MM.1S (cell line): ENCODE results near the gene BCL2.

Experiments
- DNase-seq: peaks from one replicate; pipeline ENCODE4 v3.0.0-alpha.2; 2015
- H2AFZ ChIP-seq: fragments of 300-600 bp; sonication (generic); 2 replicates; pipeline ENCODE4 v1.6.0; 2016; ENCODE audit warnings: antibody characterized with exemption, low read length
- H3F3A ChIP-seq: fragments of 300-600 bp; sonication (generic); 2 replicates; pipeline ENCODE4 v1.6.1; 2016; ENCODE audit warnings: mild to moderate bottlenecking, antibody characterized with exemption, low read length, moderate library complexity, mixed read lengths; ENCODE audit not compliant: insufficient read depth
- H3K27ac ChIP-seq: fragments of 300-600 bp; sonication (generic); 2 replicates; pipeline ENCODE4 v1.5.1; 2016; ENCODE audit warnings: mild to moderate bottlenecking, low read length
- H3K27me3 ChIP-seq: fragments of 300-600 bp; sonication (generic); replicated peaks from 2 replicates; pipeline ENCODE4 v1.6.0; 2016; ENCODE audit warnings: low read length; ENCODE audit not compliant: insufficient read depth
- H3K36me3 ChIP-seq: fragments of 300-600 bp; sonication (generic); replicated peaks from 2 replicates; pipeline ENCODE4 v1.6.1; 2016; ENCODE audit warnings: mild to moderate bottlenecking, low read length, mixed read lengths; ENCODE audit not compliant: insufficient read depth
- H3K4me1 ChIP-seq: fragments of 300-600 bp; sonication (generic); 2 replicates; pipeline ENCODE4 v1.6.1; 2016; ENCODE audit warnings: low read length, mixed read lengths
- H3K4me2 ChIP-seq: fragments of 300-600 bp; sonication (generic); 2 replicates; pipeline ENCODE4 v1.6.0; 2016; ENCODE audit warnings: low read depth, low read length
- H3K4me3 ChIP-seq: fragments of 300-600 bp; sonication (generic); 2 replicates; pipeline ENCODE4 v1.5.1; 2016; ENCODE audit warnings: low read length, mixed read lengths
- H3K79me2 ChIP-seq: fragments of 300-600 bp; sonication (generic); 2 replicates; pipeline ENCODE4 v1.6.1; 2016; ENCODE audit warnings: mixed run types, low read length, mixed read lengths
- H3K9ac ChIP-seq: fragments of 300-600 bp; sonication (generic); 2 replicates; pipeline ENCODE4 v1.6.1; 2016; ENCODE audit warnings: low read length, mixed read lengths
- H3K9me2 ChIP-seq: fragments of 300-600 bp; sonication (generic); replicated peaks from 2 replicates; pipeline ENCODE4 v1.6.1; 2016; ENCODE audit warnings: mild to moderate bottlenecking, low read length, mixed read lengths; ENCODE audit not compliant: insufficient read depth
- H3K9me3 ChIP-seq: fragments of 300-600 bp; sonication (generic); replicated peaks from 2 replicates; pipeline ENCODE4 v1.6.1; 2016; ENCODE audit warnings: mild to moderate bottlenecking, low read length, mixed read lengths; ENCODE audit not compliant: insufficient read depth
- H4K20me1 ChIP-seq: fragments of 300-600 bp; sonication (generic); 2 replicates; pipeline ENCODE4 v1.6.1; 2016; ENCODE audit warnings: mild to moderate bottlenecking, low read length, moderate library complexity, mixed read lengths; ENCODE audit not compliant: insufficient read depth
- EZH2 ChIP-seq: fragments of 300-600 bp; sonication (generic); optimal IDR thresholded peaks from 2 replicates; pipeline ENCODE3; 2017; ENCODE audit warnings: low read depth, mild to moderate bottlenecking, antibody characterized with exemption, low read length, mixed read lengths
- EZH2phosphoT487 ChIP-seq: fragments of 300-600 bp; sonication (generic); IDR thresholded peaks from 2 replicates; pipeline ENCODE4 v1.6.1; 2018; ENCODE audit warnings: antibody characterized with exemption, low read length
- TF ChIP-seq, protein P1 (sequence below): fragments of 300-600 bp; sonication (generic); IDR thresholded peaks from 2 replicates; pipeline ENCODE4 v1.5.1; 2016; ENCODE audit warnings: antibody characterized with exemption, low read length, mixed read lengths

The BCL2 gene

DNA sequence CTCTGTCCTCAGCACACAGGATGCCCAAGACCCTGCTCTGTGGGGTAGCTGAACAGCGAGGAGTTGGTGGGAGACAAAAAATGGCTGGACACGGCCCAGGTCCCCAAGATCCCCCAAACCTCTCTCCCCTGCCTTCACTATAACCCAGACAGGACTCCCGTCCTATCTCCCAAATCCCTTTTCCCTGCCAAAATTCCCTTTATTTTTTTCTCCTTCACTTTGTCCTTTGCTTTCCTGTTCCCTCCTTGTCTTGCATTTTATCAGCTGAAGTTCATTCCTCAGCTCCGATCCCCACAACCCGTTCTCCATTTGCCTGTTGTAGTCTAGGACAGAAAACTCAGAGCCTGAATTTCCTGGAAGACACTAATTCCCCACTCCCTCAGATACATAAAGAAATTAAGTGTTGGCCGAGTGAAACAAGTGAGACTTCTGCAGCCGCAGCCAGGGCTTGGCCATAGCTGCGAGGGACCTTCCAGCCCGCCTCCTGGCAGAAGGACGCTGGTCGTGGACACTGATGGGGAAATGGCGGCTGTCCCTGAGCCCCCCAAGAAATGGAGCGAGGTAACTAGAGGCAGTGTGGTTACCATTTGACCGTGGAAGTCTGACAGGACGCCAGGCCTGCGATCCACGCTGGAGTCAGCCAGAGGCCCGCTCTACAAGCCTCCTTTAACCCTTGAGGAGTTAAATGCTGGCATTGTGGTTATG, 173.6 kb downstream of the BCL2 start:
- Histone ChIP-seq H3F3A (peaks cover 17% of the 10 kb centered on the region), H3K4me1 (peaks cover 31% of the 10 kb centered on the region), H3K4me2 (no peak overlapping the region), H4K20me1 (no peaks in the 10 kb centered on the region), H3K9me3 (no peaks in the 10 kb centered on the region), H3K27me3 (no peaks in the 10 kb centered on the region), H3K79me2 (peaks cover 93% of the 10 kb centered on the region), H3K9me2 (no peaks in the 10 kb centered on the region), H3K4me3 (no peak overlapping the region), H3K27ac (no peak overlapping the region), H3K9ac (no peak overlapping the region), H2AFZ (no peak overlapping the region), H3K36me3 (no peaks in the 10 kb centered on the region)
- DNase-seq: no peak
- TF ChIP-seq EZH2 (no peak), EZH2phosphoT487 (no peak)
- TF ChIP-seq, protein P1, sequence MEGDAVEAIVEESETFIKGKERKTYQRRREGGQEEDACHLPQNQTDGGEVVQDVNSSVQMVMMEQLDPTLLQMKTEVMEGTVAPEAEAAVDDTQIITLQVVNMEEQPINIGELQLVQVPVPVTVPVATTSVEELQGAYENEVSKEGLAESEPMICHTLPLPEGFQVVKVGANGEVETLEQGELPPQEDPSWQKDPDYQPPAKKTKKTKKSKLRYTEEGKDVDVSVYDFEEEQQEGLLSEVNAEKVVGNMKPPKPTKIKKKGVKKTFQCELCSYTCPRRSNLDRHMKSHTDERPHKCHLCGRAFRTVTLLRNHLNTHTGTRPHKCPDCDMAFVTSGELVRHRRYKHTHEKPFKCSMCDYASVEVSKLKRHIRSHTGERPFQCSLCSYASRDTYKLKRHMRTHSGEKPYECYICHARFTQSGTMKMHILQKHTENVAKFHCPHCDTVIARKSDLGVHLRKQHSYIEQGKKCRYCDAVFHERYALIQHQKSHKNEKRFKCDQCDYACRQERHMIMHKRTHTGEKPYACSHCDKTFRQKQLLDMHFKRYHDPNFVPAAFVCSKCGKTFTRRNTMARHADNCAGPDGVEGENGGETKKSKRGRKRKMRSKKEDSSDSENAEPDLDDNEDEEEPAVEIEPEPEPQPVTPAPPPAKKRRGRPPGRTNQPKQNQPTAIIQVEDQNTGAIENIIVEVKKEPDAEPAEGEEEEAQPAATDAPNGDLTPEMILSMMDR: no peak

DNA sequence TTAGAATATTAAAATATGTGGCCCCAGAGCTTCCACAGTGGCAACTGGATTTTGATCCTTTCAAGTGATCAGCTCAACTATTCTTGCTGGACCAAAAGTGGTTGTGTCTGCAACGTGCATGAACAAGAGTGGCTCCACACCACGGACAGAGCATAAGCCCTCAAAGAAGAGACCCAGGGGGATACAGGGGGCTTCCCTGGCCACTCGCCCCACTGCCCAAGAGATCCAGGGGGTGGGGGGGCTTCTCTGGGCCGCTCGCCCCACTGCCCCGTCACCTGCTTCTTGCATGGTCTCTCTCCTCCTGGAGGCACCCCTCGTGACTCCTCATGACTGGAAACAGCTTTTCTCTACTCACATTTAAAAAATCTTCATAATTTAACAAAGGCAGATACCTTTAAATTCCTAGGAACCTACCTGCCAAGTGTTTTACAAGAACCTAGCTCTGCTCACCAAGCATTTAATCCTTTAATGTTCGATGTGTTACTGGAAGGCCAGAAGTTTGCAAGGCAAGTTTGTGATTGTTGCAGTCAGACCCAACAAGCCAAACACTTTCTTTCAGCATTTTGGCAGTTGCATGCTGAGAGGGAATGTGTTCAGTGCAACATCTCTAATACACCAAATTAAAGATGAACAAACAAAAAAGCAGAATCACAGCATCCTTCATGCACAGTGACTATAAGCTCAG, 174.3 kb downstream of the BCL2 start:
- no peak overlapping the region for H3K9ac ChIP-seq
- no peak overlapping the region for H2AFZ ChIP-seq
- no peaks in the 10 kb centered on the region for H3K27me3 ChIP-seq
- H3K4me3 ChIP-seq: no peak overlapping the region
- no peaks in the 10 kb centered on the region for H4K20me1 ChIP-seq
- TF ChIP-seq, protein P1: no peak
- TF ChIP-seq EZH2 (no peak), EZH2phosphoT487 (no peak)
- no peak for DNase-seq
- H3K9me2 ChIP-seq: no peaks in the 10 kb centered on the region
- no peak overlapping the region for H3K4me2 ChIP-seq
- H3F3A ChIP-seq: peaks cover 23% of the 10 kb centered on the region
- H3K27ac ChIP-seq: no peak overlapping the region
- H3K79me2 ChIP-seq: peaks cover 93% of the 10 kb centered on the region
- H3K9me3 ChIP-seq: no peaks in the 10 kb centered on the region
- H3K4me1 ChIP-seq: peaks cover 38% of the 10 kb centered on the region
- no peaks in the 10 kb centered on the region for H3K36me3 ChIP-seq

DNA sequence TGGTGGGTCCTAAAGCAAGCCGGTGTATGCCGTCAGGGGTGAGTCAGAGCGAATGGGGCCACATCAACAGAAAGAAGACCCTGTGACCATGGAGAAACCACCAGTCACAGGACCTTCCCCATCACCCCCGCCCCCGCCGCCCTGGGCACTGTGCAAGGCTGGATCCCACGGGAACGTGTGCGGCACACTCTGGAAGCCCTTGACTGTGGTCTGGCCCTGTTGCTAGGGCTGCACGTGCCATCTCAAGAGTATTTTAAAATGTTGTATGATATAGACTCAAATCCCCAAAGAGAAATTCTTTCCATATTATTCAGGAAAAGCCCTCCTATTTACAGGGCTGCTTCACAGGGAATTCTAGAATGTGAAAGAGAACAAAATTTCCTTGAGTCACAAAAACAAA, 174.8 kb downstream of the BCL2 start:
- Histone ChIP-seq H3K9ac (no peak overlapping the region), H3K27ac (no peak overlapping the region), H3K79me2 (peaks cover 94% of the 10 kb centered on the region), H3K4me2 (no peak overlapping the region), H3K36me3 (no peaks in the 10 kb centered on the region), H2AFZ (no peak overlapping the region), H3K4me3 (no peak overlapping the region), H4K20me1 (no peaks in the 10 kb centered on the region), H3K27me3 (no peaks in the 10 kb centered on the region), H3F3A (peaks cover 29% of the 10 kb centered on the region), H3K9me3 (no peaks in the 10 kb centered on the region), H3K4me1 (peaks cover 44% of the 10 kb centered on the region), H3K9me2 (no peaks in the 10 kb centered on the region)
- DNase-seq: no peak
- TF ChIP-seq EZH2phosphoT487 (no peak), EZH2 (no peak)
- TF ChIP-seq, protein P1: no peak
